Heart right ventricle (tissue), 16 donors: ENCODE data around the gene SNTB2. TPM values are rescaled to one million over a fixed set of nuclear protein-coding genes. Genes with fewer than 3 reads are reported as not detected.

Experiments used
- ATAC-seq, 8 donors: fragments of 200-7000 bp; cut with Tn5 transposase; one replicate each; pipeline ENCODE4 v1.9.1; 2020; ENCODE audit warnings: mild to moderate bottlenecking in 8 of 8, moderate library complexity in 8 of 8, moderate number of reproducible peaks in 1 of 8
- DNase-seq, 2 donors: peaks; one replicate each; pipeline ENCODE4 v3.0.0-alpha.2; 2020
- H3K27ac ChIP-seq, 10 donors: fragments of 200-600 bp; sonication (generic) in 2 of 10; one replicate each; pipeline versions ENCODE4 v1.5.0 to v1.8.0; 2020 to 2022; ENCODE audit warnings: mild to moderate bottlenecking in 3 of 10
- H3K27me3 ChIP-seq, 7 donors: fragments of 200-600 bp; one replicate each; pipeline ENCODE4 v1.8.0; 2021 to 2022; ENCODE audit warnings: mild to moderate bottlenecking in 2 of 7
- H3K36me3 ChIP-seq, 9 donors: fragments of 200-600 bp; sonication (generic) in 1 of 9; one replicate each; pipeline versions ENCODE4 v1.5.0 to v1.8.0; 2020 to 2022; ENCODE audit warnings: mild to moderate bottlenecking in 2 of 9
- H3K4me1 ChIP-seq, 9 donors: fragments of 200-600 bp; sonication (generic) in 1 of 9; one replicate each; pipeline versions ENCODE4 v1.5.0 to v1.8.0; 2020 to 2022; ENCODE audit warnings: mild to moderate bottlenecking in 4 of 9
- H3K4me3 ChIP-seq, 10 donors: fragments of 200-600 bp; sonication (generic) in 2 of 10; one replicate each; pipeline versions ENCODE4 v1.5.0 to v1.8.0; 2020 to 2022; ENCODE audit warnings: mild to moderate bottlenecking in 7 of 10, moderate library complexity in 2 of 10
- H3K9me3 ChIP-seq, 11 donors: fragments of 200-600 bp in 10 of 11; sonication (generic) in 2 of 11; one replicate each; pipeline versions ENCODE4 v1.5.0 to v1.8.0; 2013 to 2022; ENCODE audit warnings: mild to moderate bottlenecking in 2 of 11, control low read depth in 1 of 11, moderate library complexity in 1 of 11
- CTCF ChIP-seq, 9 donors: fragments of 200-600 bp; sonication (generic) in 2 of 9; IDR thresholded peaks; one replicate each; pipeline versions ENCODE4 v1.5.0 to v1.8.0; 2021 to 2022; ENCODE audit warnings: antibody characterized with exemption in 9 of 9, mild to moderate bottlenecking in 5 of 9, moderate library complexity in 1 of 9
- WGBS, 2 donors: extraction: QIAGEN DNeasy Blood & Tissue Kit; methylation state at CpG; one replicate each; pipeline ENCODE4 v1.1.7; 2013; ENCODE audit warnings: inconsistent platforms in 1 of 2; 5-methylcytosine and 5-hydroxymethylcytosine counted together
- intact Hi-C, 10 donors: fragments of 100-400 bp; cut with DNase I; formaldehyde crosslinking; loops; one replicate each; pipeline versions ENCODE4 v1.11.1 to v1.14.2; 2022
- polyA plus RNA-seq, 2 donors: library from polyadenylated mRNA; stranded (reverse); fragments of 200-250 nt; gene quantifications; one replicate each; pipeline ENCODE4 v1.2.3, GENCODE V29; 2013
- total RNA-seq, 10 donors: library from RNA; stranded (reverse); fragmentation: NEBNext Ultra II Directional in 3 of 10; extraction: Animal tissue kit (Norgen Biotek cat#: 25700) in 3 of 10; gene quantifications; one replicate each; pipeline versions ENCODE4 v1.2.1 to v1.2.4, GENCODE V29; 2021 to 2023
- donor health status: Arrhythmogenic right ventricular cardiomyopathy.
- donor health status: ischemic (EF 13 %, LVEDD 7.1; RV severe dilation, severe dysfunction).
- donor health status: healthy with polysubstance abuse.
- donor health status: DM: no; HTN: yes; CAD: no.
- donor health status: DM: no; HTN: no; CAD: no.
- donor health status: ischemic (EF 25% LVEDD 6.9; RV normal size, moderate dysfunction).
- donor health status: ischemic (EF 25% LVEDD 5.7; RV mildly dilated, moderate dysfunction).
- donor health status: healthy.
- donor health status: DM: yes; HTN: yes; CAD: no.
- donor health status: Ischemic cardiomyopathy.
- donor health status: ischemic (EF 35%, LVEDD 5.7; RV mildly dilated, moderate dysfunction).
- donor health status: nonischemic (EF 11% LVEDD 7.7; RV severe dilation, severe dysfunction).
- donor health status: DM: yes; HTN: yes; CAD: no.
- donor health status: PGD.
- donor health status: ischemic (EF 29% LVEDD 5.4; RV normal size, mild dysfunction).
- donor health status: nonischemic (EF 23%, LVEDD 6.1; RV moderate dilation, normal function).

SNTB2 gene
- total and polyA plus RNA-seq, 12 donors = 3.0 to 15.7 (median 9.1) TPM

GRCh38 chr16:69301861-69302260 lies 114.9 kb downstream of the SNTB2 start:
- 85 to 86% methylated on average over 4 of the region's 4 CpGs for WGBS, 2 donors
- H3K27ac ChIP-seq = peak overlapping the region in 1 of 10 donors; percentile 34
- TF ChIP-seq CTCF (IDR thresholded peaks at IDR 0.05) = no peak
- ATAC-seq (no peak), DNase-seq (no peak)
- H3K36me3 ChIP-seq = peaks cover 0 to 57% (median 12%) of the 10 kb centered on the region in 9 donors
- H3K9me3 ChIP-seq = no peaks in the 10 kb centered on the region
- no peak overlapping the region for H3K4me3 ChIP-seq
- peaks cover 0 to 10% (median 0%) of the 10 kb centered on the region in 9 donors for H3K4me1 ChIP-seq
- intact Hi-C loops = loop anchor here in 1 of 10 donors (2.0 kb wide), 1 partner anchor 41 kb away; no protein-coding TSS in a partner anchor
- H3K27me3 ChIP-seq = no peaks in the 10 kb centered on the region

DNA sequence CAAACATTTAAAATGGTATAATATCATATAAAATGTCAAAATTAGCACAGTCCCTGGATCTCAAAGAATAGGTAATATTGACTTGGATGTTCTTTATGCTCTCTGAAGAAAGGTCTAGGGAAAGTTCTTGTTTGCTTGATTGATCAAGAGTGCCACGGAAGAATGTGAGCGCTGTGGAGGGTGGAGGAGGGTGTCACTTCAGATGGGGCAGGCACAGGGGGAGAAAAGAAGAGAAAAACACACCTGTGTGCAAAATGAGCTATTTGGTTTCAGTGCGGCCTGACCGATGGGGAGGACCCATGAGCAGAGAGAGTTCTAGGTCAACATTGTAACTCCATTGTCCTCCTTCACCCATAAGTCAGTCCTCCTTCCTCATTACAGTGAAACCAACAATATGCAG lies 115.3 kb downstream of the SNTB2 start:
- H3K27ac ChIP-seq = no peak overlapping the region
- H3K36me3 ChIP-seq = peaks cover 0 to 57% (median 12%) of the 10 kb centered on the region in 9 donors
- ATAC-seq = no peak
- H3K9me3 ChIP-seq = no peaks in the 10 kb centered on the region
- H3K4me1 ChIP-seq = peaks cover 0 to 10% (median 0%) of the 10 kb centered on the region in 9 donors
- DNase-seq = no peak
- H3K27me3 ChIP-seq = no peaks in the 10 kb centered on the region
- TF ChIP-seq CTCF (IDR thresholded peaks at IDR 0.05) = no peak
- intact Hi-C loops = no loop called here
- WGBS, 2 donors = 96 to 100% methylated on average over 4 of the region's 4 CpGs
- H3K4me3 ChIP-seq = no peak overlapping the region

DNA sequence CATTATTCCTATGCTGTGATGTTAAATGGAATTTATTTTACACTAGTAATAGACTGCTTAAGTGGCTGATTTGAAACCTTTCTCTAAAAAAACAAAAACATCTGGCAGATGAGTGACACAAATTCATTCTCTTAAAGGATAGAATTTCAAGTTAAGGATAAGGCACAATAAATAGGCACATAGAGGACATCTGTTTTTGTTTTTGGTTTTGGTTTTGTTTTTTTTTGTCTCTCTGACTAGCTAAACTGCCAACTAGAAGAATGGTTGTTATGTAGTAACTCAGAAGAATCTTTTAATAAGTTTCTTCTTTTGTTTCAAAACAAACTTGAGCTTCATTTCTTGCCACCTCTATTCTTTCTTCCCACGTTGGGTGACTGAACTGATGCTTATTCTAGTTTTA lies 119.1 kb downstream of the SNTB2 start:
- WGBS, 2 donors = 93 to 94% methylated on average over 1 of the region's 1 CpG
- H3K9me3 ChIP-seq = no peaks in the 10 kb centered on the region
- no peak for ATAC-seq
- no peak overlapping the region for H3K4me3 ChIP-seq
- H3K27me3 ChIP-seq = no peaks in the 10 kb centered on the region
- DNase-seq = no peak
- peaks cover 0 to 8% (median 5%) of the 10 kb centered on the region in 9 donors for H3K4me1 ChIP-seq
- intact Hi-C loops = no loop called here
- H3K27ac ChIP-seq = no peak overlapping the region
- no peak for TF ChIP-seq CTCF (IDR thresholded peaks at IDR 0.05)
- H3K36me3 ChIP-seq = peaks cover 0 to 37% (median 7%) of the 10 kb centered on the region in 9 donors

DNA sequence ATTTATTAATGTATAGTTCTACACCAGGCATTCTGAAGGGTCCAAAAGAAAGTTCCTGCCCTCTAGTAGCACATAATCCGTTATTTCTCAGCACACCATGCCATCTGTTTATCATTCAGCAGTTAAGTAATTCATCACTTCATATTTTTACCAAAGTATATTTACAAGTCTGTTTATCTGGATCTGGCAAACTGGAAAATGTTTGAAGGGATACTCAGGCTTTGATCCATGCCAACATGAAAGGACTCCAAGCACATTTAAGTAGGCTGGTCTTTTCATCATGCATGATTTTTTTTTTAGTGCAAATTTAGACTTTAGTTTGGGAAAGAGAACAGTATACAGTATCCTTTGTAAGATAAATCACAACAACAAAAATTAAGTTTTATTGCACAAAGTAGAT lies 120.1 kb downstream of the SNTB2 start:
- intact Hi-C loops = no loop called here
- 82 to 86% methylated on average over 1 of the region's 1 CpG for WGBS, 2 donors

More for the DNA sequence above, 120.1 kb downstream of the SNTB2 start:
- Histone ChIP-seq H3K4me1 (peaks cover 0 to 11% (median 9%) of the 10 kb centered on the region in 9 donors), H3K9me3 (no peaks in the 10 kb centered on the region), H3K27me3 (no peaks in the 10 kb centered on the region), H3K27ac (no peak overlapping the region), H3K4me3 (no peak overlapping the region), H3K36me3 (peaks cover 0 to 26% (median 0%) of the 10 kb centered on the region in 9 donors)
- no peak for TF ChIP-seq CTCF (IDR thresholded peaks at IDR 0.05)
- ATAC-seq (no peak), DNase-seq (no peak)
